ENCODE data around the gene ADCY3.

- TF ChIP-seq SIN3A (IDR thresholded peaks at IDR 0.05; ENCODE audit: borderline replicate concordance, insufficient read depth, low read length) (no peak), POLR2AphosphoS5 (IDR thresholded peaks at IDR 0.05; ENCODE audit: low read depth, low read length) (no peak), REST (IDR thresholded peaks at IDR 0.05; ENCODE audit: insufficient read depth in 1 of 2, low read depth in 2 of 2, low read length in 2 of 2) (no peak), TAF1 (IDR thresholded peaks at IDR 0.05; ENCODE audit: borderline replicate concordance, insufficient read depth, low read length) (no peak), FOXP2 (optimal IDR thresholded peaks at IDR 0.05; ENCODE audit: borderline replicate concordance, extremely low read depth, extremely low read length, insufficient read depth) (no peak)
Observed at GRCh38 chr2:24863641-24864040, 56.4 kb downstream of the ADCY3 start.
